HG03045 (cell line): ENCODE data around the gene HEBP2.

Experiments
- ATAC-seq: cut with Tn5 transposase; IDR thresholded peaks from one replicate; pipeline ENCODE4 v1.9.1; 2021; ENCODE audit warnings: mild to moderate bottlenecking, moderate library complexity; ENCODE audit not compliant: unreplicated experiment

The HEBP2 gene

GRCh38 chr6:138397128-138398122, 6.6 kb upstream of the HEBP2 start:
- ATAC-seq: no peak

- no peak for ATAC-seq
Observed at GRCh38 chr6:138400326-138400725, 3.7 kb upstream of the HEBP2 start.

- ATAC-seq: no peak
Observed at GRCh38 chr6:138401960-138402837, 1.8 kb upstream of the HEBP2 start.

- no peak for ATAC-seq
Observed at GRCh38 chr6:138402838-138403187, 1.2 kb upstream of the HEBP2 start.

DNA sequence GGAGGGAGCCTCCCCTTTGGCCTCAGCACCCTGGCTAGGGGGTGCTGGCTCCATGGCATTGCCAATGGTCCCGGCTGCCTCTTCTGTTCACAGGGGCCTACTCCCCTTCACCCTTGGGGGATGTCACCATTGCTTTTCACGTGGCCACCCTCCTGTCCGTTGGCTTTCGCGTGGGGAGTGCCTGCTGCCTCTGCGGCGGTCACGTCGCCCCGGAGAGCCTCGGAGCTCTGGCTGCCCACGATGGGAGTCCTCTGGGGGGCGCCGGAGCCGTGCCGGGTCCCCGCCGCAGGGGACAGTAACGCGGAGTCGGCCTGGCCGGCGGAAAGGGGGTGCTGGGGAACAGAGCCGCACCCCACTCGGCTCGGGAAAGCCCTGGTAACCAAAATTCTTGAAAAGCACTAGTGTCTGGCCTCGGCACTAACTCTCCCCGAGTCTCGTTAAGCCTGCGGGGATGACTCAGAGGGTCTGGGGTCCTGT, 661 bp upstream of the HEBP2 start:
- peak; percentile 19 for ATAC-seq

DNA sequence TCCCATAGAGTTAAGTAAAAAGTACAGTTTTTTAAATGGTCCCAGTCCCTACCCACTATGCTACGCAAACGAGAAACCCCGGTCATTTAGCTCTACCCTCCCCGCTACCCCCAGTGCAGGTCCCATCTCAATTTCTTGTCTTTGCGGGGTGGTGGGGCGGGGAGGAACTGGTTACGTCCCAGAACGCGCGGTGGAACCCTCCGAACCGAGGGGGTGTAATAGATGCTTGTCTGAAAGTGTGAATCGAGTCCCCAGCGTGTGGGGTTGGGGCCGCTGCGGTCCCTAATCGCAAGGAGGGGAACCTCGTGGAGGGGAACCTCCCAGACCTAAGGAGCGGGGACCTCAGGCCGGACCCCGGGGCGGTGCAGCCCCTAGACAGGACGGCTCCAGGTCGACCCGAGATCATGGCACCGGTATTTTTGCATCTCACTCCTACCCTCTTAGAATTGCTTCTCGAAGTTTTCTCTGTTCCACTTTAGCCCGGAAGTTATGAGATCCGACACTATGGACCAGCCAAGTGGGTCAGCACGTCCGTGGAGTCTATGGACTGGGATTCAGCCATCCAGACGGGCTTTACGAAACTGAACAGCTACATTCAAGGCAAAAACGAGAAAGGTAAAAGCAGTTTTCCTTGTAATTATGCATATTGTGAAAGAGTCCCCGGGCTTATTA, 779 bp downstream of the HEBP2 start:
- ATAC-seq: peak; percentile 10

GRCh38 chr6:138405816-138406413, 1.9 kb downstream of the HEBP2 start:
- no peak for ATAC-seq

GRCh38 chr6:138406443-138406842, 2.4 kb downstream of the HEBP2 start:
- no peak for ATAC-seq

DNA sequence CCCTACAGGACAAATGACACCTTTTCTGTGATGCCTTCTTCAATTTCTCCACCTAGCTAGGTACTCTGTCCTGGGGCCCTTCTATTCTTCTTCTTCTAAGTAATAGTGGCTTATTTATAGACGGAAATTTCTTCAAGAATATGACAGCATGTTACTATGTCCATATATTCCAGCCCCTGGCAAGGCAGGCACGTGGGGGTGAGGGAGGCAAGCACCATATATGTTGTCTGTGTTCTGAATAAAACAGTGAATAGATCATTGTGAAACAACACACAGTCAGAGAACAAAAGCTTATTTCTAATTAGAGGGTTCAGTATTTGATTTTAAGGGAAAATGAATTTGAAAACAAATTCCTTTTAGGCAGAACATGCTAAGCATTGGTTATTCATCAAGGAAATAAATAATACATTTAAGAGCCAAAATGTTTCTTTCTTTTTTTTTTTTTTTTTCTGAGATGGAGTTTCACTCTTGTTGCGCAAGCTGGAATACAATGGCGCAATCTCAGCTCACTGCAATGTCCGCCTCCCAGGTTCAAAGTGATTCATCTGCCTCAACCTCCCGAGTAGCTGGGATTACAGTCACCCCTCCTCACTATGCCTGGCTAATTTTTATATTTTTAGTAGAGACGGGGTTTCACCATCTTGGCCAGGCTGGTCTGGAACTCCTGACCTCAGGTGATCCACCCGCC, 6.2 kb downstream of the HEBP2 start:
- ATAC-seq: no peak

- no peak for ATAC-seq
Observed at GRCh38 chr6:138410972-138411880, 7.2 kb downstream of the HEBP2 start.

GRCh38 chr6:138415125-138415524, 11.1 kb downstream of the HEBP2 start:
- ATAC-seq: no peak

DNA sequence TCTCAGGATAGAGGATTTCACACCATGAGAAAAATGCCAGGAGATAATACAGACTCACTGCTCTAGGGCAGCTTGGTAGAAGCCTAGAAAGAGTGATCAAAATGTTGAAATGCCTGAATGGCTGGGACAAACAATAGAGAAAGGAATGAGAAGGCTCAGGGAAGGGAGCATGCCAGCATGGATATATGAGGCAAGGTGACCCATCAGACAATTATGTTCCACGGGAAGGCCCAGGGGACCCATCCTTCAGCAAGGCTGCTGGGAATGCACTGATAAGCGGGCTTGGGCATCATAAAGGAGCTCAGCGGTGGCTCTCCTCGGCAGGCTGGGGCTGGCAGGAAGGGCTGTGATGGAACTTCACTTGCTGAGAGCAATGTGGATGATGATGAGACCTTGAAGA, 12.2 kb downstream of the HEBP2 start:
- ATAC-seq: no peak

GRCh38 chr6:138417493-138418117, 13.6 kb downstream of the HEBP2 start:
- ATAC-seq: no peak

DNA sequence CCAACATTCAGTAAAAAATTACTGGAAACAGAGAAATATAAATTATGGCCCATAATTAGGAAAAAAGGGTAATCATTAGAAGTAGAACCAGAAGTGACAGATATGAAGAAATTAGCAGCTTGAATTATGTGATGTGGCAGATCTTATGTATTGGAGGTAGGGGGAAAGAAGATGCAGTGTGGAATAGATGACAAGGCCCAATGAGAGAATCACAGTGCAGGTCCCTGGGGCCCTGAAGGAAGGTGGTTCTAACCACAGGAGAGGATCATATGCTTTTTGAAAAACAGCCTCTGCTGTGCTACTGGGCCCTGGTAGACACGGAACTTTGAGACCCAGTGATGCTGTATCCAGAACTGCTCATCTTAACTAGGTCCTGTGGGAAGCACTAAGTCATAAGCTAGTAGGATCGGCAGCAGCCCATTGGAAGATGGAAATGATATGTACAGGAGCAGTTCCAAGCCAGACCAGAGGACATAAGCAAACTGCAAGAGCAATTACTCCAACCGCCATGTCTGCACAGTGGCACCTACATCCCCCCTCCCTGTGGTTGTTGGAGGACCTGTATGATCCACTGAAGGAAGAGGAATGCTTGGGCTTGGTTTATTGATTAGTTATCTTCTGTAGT, 14.2 kb downstream of the HEBP2 start:
- ATAC-seq: no peak

DNA sequence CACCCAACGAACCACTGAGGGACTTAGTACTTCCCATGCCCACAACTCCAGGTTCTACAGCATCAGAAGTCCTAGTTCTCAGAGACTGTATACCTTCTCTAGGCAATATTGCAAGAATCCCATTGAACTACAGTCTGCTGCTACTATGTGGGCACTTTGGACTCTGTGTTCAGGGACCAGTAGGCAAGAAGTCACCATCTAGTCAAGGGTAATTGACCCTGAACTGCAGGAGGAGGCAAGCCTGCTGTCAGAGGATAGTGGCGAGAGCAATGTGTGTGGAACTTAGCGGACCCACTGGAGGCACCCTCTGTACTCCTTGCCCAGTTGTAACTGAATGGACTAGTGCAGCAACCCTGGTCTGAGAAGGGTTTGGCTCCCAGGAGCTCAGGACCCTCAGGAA, 15.7 kb downstream of the HEBP2 start:
- ATAC-seq: no peak

DNA sequence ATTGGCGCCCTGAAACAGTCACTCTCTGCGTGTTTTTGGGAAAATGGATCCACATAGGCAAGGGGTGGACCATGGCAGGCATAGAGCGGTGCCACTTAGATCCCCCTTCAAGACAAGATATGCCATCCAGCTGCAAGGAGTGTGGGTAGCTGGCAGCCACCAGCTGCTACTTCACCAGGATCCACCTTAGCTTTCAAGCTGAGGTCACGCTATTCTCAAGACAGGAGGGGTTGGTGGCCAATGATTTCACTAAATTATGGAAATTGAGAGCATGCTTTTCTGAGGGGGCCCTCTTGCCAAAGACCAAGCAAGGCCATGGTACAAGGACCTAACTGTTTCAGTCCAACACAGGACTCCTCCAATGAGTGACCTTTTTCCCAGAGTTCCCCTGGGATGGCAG, 16.3 kb downstream of the HEBP2 start:
- no peak for ATAC-seq

GRCh38 chr6:138421089-138421488, 17.1 kb downstream of the HEBP2 start:
- ATAC-seq: no peak

DNA sequence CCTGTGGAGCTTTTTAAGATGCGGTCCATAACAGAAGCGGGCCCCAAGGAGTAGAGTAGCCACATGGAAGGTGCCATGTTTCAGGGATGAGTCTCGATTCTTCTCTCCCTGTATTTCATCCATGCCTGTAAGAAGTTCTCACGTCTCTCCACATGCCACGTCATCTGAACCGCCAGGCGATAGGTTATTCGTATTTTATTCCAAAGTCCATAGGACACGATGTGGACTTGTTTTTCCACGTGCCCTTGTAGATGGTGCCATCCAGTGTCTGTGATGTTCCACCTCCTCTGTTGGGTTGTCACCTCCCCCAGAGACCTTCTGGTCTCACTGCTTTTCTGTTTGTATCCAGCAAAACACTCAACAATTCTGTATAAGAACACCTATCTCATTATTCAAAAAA, 17.6 kb downstream of the HEBP2 start:
- ATAC-seq: no peak
